Fibroblast of villous mesenchyme (primary cell): Measurements from ENCODE around the gene AKAP6. TPM values are rescaled to one million over a fixed set of nuclear protein-coding genes. Genes with fewer than 3 reads are reported as not detected.

Experiments
- DNase-seq: peaks from one replicate; pipeline ENCODE4 v3.0.0-alpha.2; 2010; ENCODE audit warnings: low read depth
- H3K4me3 ChIP-seq: 2 replicates; pipeline ENCODE4 v1.5.1; 2011; ENCODE audit warnings: low read depth, mild to moderate bottlenecking, low read length
- total RNA-seq: library from RNA; depleted of rRNA; stranded (reverse); fragments of >200 nt; gene quantifications from 2 replicates; pipeline ENCODE4 v1.2.3, GENCODE V29; 2012
- TF ChIP-seq, protein P1 (sequence below): IDR thresholded peaks from 2 replicates; pipeline ENCODE4 v1.5.1; 2012; ENCODE audit warnings: low read depth, mild to moderate bottlenecking, low read length; ENCODE audit not compliant: insufficient read depth

Gene AKAP6
- total RNA-seq, 1 donor: 3.9 TPM

DNA sequence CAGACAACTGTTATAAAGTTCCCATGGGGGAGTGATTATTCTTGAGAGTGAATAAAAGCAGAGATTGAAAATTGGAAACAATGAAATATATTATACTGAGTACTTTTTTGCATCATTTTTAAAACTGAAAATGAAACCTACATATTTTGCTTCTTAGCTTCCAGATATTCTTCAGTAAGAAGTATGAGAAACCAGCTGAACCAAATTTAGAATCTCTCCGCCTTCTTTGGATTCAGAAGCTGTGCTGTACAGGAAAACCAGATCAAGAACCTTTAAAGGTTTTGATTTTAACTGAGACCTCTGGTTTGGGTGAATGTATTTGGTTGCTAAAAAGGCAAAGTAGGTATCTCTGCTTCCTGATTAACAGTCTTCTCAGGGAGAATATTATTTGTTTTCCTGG is 109.4 kb downstream of the AKAP6 start:
- DNase-seq: no peak
- no peak overlapping the region for H3K4me3 ChIP-seq
- TF ChIP-seq, protein P1, sequence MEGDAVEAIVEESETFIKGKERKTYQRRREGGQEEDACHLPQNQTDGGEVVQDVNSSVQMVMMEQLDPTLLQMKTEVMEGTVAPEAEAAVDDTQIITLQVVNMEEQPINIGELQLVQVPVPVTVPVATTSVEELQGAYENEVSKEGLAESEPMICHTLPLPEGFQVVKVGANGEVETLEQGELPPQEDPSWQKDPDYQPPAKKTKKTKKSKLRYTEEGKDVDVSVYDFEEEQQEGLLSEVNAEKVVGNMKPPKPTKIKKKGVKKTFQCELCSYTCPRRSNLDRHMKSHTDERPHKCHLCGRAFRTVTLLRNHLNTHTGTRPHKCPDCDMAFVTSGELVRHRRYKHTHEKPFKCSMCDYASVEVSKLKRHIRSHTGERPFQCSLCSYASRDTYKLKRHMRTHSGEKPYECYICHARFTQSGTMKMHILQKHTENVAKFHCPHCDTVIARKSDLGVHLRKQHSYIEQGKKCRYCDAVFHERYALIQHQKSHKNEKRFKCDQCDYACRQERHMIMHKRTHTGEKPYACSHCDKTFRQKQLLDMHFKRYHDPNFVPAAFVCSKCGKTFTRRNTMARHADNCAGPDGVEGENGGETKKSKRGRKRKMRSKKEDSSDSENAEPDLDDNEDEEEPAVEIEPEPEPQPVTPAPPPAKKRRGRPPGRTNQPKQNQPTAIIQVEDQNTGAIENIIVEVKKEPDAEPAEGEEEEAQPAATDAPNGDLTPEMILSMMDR: no peak

DNA sequence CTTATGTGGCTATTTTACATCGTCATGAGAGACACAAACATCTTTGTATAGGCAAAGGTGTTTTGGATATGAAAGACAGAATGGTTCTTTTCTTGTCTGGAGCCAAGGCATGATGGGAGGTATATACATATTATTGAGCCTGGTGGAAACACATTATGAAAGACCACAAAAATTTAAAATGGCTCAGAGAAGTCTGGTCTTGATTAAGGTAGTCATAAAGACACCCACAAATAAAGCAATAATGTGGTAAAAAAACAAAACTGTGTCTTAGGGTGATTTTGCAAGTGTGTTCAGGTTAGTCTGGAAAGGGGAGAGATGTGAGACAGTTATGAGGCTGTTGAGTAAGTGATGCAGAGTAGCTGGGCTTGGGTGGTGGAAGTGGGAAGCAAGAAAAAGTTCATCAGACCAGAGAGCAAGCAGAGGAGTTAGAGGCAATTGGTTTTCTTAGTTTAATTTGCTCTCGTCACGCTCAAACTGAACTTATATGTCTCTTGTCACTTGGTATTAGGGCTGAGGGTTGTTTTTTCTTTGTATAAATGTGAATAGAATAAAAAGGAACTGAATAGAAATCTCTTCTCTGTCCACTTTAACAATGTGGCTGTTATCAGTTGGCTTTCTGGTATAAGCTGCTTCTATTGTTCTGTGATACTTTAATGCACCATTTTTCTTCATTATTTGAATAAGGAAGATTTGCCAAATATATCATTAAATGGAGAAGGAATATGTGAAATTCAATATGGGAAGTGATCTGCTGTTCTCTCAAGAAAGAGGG is 115.0 kb downstream of the AKAP6 start:
- peak; percentile 19 for DNase-seq
- TF ChIP-seq, protein P1: no peak
- H3K4me3 ChIP-seq: no peak overlapping the region

DNA sequence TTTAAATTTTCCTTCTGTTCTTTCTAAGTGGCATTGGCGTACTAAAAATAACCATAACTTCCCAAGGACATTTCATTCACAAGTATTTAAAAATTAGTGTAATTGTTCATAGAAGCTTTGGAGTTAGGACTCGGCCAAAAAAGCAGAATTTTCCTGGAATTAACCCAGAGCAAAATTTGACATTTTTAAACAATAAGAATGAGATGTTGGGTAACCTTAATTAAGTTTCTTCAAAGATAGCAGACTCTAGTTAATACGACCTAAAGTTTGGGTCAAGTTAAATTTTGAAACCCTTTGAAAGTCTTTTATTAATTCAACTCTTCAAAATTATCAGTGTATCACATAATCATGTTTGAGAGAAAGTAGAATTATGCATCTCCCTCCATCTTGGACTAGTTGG is 118.3 kb downstream of the AKAP6 start:
- no peak for DNase-seq
- TF ChIP-seq, protein P1: no peak
- no peak overlapping the region for H3K4me3 ChIP-seq

DNA sequence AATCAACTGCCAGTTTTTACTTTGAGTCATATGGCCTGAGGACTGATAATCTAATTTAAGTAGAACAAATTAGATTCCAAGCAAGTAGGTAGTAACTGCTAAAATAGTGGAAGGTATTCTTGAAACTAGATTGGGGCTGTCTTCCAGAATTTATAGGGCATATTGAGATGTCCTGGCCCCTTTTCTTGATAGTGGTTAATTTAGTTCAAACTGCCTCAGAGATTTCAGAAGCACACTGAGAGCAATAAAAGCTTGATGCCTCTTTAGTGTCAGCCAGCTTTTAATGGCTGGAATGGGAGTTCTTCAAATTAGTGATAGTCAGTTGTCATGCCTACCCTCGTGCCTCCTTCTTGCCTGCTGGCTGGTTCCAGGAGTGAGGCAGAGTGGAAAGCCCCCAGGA is 120.5 kb downstream of the AKAP6 start:
- no peak overlapping the region for H3K4me3 ChIP-seq
- no peak for DNase-seq
- TF ChIP-seq, protein P1: no peak

DNA sequence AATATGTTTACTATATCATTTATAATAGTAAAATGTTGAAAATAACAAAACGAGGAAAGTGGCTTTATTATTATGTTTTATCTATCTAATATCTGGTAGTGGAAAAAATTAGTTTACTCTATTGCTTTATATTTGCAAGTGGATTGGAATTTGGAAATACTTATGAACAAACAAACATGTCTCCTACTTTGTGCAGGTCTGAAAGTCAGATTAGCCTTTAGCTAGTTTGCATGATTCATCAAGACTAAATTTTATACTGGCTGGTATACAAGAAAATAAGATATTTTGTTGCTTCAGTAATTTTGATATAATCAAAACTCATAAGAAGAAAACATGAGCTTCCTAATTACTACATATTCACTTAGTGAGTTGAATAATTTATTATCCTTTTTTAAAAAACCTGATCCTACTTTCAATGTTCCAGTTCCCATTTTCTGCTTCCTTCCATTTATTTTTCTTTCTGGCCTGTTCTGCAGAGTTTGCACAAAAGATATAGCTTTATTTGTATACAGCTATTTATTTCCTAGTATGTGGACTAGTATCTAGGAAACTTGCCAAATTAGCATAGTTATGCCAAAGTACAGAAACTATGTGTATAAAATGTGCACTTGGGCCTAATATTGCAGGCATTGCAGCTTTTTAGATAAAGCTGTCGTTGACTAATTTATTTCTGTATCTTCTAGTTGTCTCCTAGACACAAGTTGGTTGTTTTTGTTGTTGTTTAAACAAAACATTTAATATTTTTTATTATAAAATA is 122.0 kb downstream of the AKAP6 start:
- TF ChIP-seq, protein P1: no peak
- DNase-seq: no peak

DNA sequence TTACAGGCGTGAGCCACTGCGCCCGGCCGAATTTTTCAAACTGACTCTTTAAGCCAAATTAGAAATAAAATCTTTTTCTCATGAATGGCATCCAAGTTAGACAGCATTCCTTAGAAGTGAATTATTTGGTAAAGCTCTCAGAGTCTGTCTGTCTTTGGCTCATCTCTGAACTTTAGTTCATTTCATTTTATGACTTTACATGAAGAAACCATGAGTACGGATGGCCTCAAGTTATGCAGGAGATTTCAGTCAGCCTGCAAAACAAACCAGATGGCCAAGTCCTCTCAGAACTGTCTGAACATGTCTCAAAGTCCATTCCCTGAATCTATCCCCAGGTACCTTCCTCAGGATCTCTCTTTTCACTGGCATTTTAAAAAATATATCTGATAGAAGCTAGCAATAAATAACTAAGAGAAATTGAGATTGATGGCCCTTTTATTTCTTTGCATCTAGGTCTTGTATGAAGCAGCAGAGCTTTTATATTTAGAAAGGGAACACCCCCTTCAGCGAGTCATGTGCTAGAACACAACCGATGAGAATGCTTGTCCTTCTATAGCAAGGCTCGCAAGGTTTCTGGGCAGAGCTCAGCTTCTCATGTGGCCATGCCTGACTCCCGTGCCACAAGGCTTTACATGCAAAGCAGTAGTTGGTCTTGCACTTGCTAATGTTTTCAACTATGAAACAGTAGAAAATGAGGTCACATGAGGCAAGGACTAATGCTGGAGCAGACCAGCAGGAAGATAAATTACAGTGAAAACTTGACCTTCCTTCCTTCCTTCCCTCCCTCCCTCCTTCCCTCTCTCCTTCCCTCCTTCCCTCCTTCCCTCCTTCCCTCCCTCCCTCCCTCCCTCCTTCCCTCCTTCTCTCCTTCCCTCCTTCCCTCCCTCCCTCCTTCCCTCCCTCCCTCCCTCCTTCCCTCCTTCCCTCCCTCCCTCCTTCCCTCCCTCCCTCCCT is 125.0 kb downstream of the AKAP6 start:
- TF ChIP-seq, protein P1: no peak
- peak; percentile 70 for DNase-seq
- H3K4me3 ChIP-seq: no peak overlapping the region

More for the DNA sequence above, 122.0 kb downstream of the AKAP6 start:
- H3K4me3 ChIP-seq: no peak overlapping the region
